Activated CD8-positive, alpha-beta memory T cell treated with anti-CD3 and anti-CD28 coated beads for 24 hours (primary cell): Measurements from ENCODE around the gene TM4SF18.

Experiments
- DNase-seq: peaks from one replicate; pipeline ENCODE4 v3.0.0-alpha.2; 2020

Gene TM4SF18

DNA sequence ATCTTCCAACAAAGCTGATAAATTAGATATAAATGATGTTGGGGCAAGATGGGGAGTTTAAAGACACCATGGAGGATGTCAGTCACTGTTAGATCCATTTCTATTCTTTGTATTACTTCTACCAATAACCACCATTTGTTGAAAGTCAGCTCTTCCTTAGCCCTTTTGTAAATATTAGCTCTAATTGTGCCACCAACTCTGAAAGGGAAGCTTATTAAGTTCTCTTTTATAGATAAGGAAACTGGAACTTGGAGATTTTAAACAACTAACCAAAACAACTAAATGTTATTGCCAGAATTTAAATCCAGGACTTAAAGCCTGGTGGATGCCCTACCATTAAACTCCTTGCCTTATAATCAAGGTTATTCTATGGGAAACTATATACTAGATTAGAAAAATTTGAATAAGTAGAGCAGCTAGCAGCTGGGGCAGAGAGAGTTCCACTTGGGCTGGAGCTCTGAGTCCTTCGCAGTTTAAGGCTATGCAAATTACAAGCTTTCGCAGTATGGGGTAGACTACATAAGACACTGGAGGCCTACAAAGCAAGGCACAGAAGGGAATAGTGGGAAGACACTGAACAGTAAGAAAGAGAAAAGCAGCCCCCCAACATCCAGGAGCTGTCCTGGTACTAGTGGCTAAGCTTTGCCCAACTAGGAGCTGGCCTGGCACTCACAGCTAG is 52.6 kb downstream of the TM4SF18 start:
- DNase-seq = no peak

DNA sequence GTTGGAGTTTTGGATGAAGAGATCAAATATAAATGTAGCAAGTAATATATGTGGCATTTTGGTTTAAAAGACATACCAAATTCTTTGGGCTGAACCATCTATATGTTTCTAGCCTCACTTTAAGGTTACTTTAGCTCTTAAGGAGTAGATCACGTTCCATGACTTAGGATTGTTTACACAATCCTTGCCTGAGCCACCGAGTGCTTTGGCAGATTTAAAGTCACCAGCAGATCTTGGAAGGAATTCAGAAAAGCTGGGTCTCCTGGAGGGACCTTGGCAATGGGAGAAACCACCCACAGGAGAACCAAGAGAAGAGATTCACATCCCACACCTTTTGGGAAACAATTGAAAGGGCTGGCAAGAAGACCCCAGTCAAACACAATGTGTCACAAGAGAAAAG is 54.5 kb downstream of the TM4SF18 start:
- DNase-seq = no peak

DNA sequence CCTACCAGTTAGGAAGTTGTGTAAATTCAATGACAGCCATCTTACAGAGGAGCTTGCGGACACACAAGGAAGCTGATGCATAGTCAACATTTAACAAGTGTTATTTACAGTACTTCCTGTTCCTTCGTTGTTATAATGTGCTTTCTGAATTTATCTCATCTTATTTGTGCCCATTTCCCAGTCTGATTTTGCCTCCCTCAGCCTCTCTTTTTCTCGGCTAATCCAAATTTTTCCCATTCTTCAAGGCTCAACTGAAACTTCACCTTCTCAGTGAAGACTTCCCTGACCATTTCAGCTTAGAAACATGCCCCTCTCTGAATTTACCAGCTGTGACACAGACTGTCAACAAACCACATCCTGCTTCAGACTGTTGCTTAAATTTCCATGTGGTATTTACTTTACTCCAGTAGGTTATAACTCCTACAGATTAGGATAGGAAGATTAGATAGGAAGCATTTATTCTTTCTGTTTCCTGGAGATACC is 56.1 kb downstream of the TM4SF18 start:
- DNase-seq = no peak

DNA sequence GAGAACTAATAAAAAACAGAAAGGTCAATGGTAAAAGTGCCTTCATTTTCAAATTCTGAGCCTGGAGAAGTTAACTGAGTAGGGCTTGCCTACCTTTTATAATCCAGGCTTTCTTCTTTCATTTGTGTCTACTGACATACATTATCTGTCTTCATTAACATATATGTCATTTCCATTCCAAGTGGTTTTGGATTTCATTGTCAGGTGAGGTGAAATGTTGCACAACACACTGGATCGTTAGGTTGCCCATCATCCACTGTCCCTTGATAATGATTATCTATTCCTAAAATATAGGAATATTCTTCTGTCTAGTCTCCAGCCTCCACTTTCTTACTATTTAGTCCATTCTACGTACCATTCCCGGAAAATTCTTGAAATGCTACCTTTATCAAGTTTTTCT is 56.8 kb downstream of the TM4SF18 start:
- DNase-seq = no peak

DNA sequence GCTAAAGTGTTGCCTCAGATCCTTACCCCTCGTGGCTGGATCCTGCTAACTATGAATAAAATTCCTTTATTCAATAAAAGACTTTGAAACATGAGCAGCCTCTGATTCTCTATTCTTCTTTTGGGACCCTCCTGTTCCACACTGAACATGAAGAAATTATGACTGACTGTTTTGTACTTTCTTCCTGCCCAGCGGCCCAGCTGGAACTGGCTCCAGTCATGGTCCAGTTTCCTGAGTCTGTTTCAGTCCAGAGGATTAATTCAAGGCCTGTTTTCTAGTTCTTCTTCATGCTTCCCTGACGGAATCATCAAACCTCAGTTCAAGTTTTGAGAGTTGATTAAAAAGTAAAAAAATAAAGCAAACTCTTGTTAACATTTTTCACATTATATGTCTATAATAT is 59.2 kb downstream of the TM4SF18 start:
- DNase-seq = no peak

- DNase-seq = no peak
Observed at GRCh38 chr3:149273096-149273751, 60.2 kb downstream of the TM4SF18 start.

DNA sequence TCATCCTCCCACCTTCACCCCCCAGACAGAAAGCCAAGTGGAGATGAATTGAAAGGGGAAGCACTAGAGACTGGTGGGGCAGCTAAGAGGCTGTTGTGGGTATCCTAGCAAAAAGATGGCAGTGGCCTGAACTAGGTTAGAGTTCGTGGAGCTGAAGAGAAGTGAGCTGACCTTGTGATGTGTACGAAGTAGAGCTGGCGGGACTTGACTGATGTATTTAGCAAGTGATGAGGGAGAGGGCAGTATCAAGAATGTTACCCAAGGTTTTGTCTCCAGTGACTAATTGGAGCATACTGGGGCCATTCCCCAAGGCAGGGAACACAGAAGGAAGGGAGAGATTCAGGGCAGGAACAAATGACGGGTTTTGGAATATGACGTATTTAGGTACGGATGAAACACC is 61.8 kb downstream of the TM4SF18 start:
- no peak for DNase-seq

DNA sequence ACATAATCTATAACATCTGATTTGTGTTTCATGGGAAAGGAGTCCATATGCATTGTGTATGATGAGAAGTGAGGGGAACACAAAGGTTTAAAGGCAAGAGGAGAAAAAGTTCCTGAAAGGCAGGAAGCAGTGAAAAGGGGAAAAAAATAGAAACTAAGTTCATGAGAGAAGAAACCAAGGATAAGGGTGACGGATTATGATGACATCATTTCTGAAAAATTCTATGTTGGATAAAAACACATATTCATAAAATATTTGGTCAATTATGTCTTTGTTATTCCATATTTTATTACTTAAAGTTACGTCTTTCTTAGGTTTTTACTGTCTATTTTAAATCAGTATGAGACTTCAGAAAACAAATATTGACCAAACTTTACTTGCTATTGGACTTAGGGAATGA is 63.3 kb downstream of the TM4SF18 start:
- no peak for DNase-seq

- no peak for DNase-seq
Observed at GRCh38 chr3:149269687-149270086, 63.7 kb downstream of the TM4SF18 start.
